GM21723 (cell line): ENCODE measurements around the gene HLA-DRB5.
"Not testable (repeated sequence)": the region's sequence is repeated elsewhere in the genome, so short reads cannot be mapped to it uniquely, and the experiment has no call there.

Source experiments
- ATAC-seq: cut with Tn5 transposase; IDR thresholded peaks from one replicate; pipeline ENCODE4 v1.9.1; 2021; ENCODE audit warnings: mild to moderate bottlenecking, moderate library complexity; ENCODE audit not compliant: unreplicated experiment

HLA-DRB5 gene

GRCh38 chr6:32529697-32530430, at the start of gene HLA-DRB5:
TSS of gene HLA-DRB5 (minus strand) at chr6:32530287. CDS start at chr6:32530224, 63 bp downstream.
- no peak for ATAC-seq

GRCh38 chr6:32578962-32579361, 48.9 kb upstream of the HLA-DRB5 start:
- no peak for ATAC-seq

GRCh38 chr6:32577493-32577892, 47.4 kb upstream of the HLA-DRB5 start:
- not testable (repeated sequence) for ATAC-seq

- ATAC-seq, result no peak
Observed at GRCh38 chr6:32576250-32576649, 46.2 kb upstream of the HLA-DRB5 start.

- no peak for ATAC-seq
Observed at GRCh38 chr6:32570363-32570905, 40.3 kb upstream of the HLA-DRB5 start.

- ATAC-seq, result no peak
Observed at GRCh38 chr6:32568561-32568960, 38.5 kb upstream of the HLA-DRB5 start.

- ATAC-seq, result no peak
Observed at GRCh38 chr6:32566957-32567356, 36.9 kb upstream of the HLA-DRB5 start.

- ATAC-seq, result no peak
Observed at GRCh38 chr6:32565511-32565910, 35.4 kb upstream of the HLA-DRB5 start.

GRCh38 chr6:32562940-32563339, 32.9 kb upstream of the HLA-DRB5 start:
- no peak for ATAC-seq

GRCh38 chr6:32559747-32560146, 29.7 kb upstream of the HLA-DRB5 start:
- no peak for ATAC-seq

- ATAC-seq, result no peak
Observed at GRCh38 chr6:32558426-32559057, 28.5 kb upstream of the HLA-DRB5 start.

- no peak for ATAC-seq
Observed at GRCh38 chr6:32554116-32554965, 24.3 kb upstream of the HLA-DRB5 start.

- ATAC-seq, result no peak
Observed at GRCh38 chr6:32553037-32553742, 23.1 kb upstream of the HLA-DRB5 start.

GRCh38 chr6:32551410-32551809, 21.3 kb upstream of the HLA-DRB5 start:
- ATAC-seq, result no peak

GRCh38 chr6:32539839-32540238, 9.8 kb upstream of the HLA-DRB5 start:
- no peak for ATAC-seq

- ATAC-seq, result not testable (repeated sequence)
Observed at GRCh38 chr6:32530431-32530793, 325 bp upstream of the HLA-DRB5 start.

GRCh38 chr6:32522302-32523047, 7.6 kb downstream of the HLA-DRB5 start:
- ATAC-seq, result no peak

- ATAC-seq, result no peak
Observed at GRCh38 chr6:32519910-32520258, 10.2 kb downstream of the HLA-DRB5 start.

- ATAC-seq, result no peak
Observed at GRCh38 chr6:32519118-32519909, 10.8 kb downstream of the HLA-DRB5 start.
